PC-9 (cell line): ENCODE data around the gene RAB10.

Experiments
- EZH2 ChIP-seq: fragments of 200-600 bp; sonication (generic); IDR thresholded peaks from 2 replicates; pipeline ENCODE4 v1.8.0; 2017; ENCODE audit warnings: antibody characterized with exemption, low read depth
- TF ChIP-seq, protein P1 (sequence below): fragments of 200-600 bp; sonication (generic); conservative IDR thresholded peaks from 2 replicates; pipeline ENCODE4 v1.6.1; 2017; ENCODE audit warnings: mixed run types, antibody characterized with exemption, mild to moderate bottlenecking, moderate library complexity

DNA sequence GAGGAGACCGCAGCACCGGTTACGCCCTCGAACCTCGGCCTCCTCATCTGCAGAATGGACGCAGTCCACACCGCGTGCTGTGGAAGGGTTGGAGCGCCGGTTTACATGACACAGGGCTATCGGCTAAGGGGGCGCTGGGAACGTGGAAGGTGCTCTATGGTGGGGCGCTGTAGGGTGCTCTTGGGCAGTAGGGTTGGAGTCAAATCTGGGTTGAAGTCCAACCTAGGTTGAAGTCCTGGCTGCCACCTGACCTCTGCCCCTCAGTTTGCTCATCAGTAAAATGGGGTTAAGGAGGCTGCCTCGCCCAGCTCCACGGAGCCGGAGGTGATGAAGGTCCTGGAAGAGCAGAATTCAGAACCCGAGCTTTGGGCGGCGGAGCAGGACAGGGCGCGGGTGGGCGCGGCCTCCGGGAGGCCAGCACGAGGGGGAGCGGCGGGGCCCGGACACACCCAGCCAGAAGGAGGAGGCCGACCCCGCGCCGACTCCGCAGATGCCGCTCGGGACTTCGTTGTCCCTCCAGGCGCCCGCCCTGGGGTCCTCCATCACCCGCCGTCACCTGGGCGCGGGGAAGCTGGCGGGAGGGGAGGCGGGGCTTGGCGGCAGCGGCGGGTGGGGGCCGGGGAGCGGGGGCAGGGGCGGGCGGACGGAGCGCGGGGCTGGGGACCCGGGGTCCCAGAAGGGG, 138.4 kb downstream of the RAB10 start:
- TF ChIP-seq, protein P1, sequence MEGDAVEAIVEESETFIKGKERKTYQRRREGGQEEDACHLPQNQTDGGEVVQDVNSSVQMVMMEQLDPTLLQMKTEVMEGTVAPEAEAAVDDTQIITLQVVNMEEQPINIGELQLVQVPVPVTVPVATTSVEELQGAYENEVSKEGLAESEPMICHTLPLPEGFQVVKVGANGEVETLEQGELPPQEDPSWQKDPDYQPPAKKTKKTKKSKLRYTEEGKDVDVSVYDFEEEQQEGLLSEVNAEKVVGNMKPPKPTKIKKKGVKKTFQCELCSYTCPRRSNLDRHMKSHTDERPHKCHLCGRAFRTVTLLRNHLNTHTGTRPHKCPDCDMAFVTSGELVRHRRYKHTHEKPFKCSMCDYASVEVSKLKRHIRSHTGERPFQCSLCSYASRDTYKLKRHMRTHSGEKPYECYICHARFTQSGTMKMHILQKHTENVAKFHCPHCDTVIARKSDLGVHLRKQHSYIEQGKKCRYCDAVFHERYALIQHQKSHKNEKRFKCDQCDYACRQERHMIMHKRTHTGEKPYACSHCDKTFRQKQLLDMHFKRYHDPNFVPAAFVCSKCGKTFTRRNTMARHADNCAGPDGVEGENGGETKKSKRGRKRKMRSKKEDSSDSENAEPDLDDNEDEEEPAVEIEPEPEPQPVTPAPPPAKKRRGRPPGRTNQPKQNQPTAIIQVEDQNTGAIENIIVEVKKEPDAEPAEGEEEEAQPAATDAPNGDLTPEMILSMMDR: no peak
- TF ChIP-seq EZH2: no peak
